Mucosa of stomach (tissue), 1 donor: ENCODE results near the gene C1QTNF8.

ENCODE experiments used
- H3K27me3 ChIP-seq: one replicate; pipeline ENCODE4 v1.7.0; 2013; ENCODE audit warnings: mild to moderate bottlenecking, low read length; ENCODE audit not compliant: control insufficient read depth, insufficient read depth
- H3K36me3 ChIP-seq: one replicate; pipeline ENCODE4 v1.7.0; 2013; ENCODE audit warnings: low read length; ENCODE audit not compliant: control insufficient read depth, insufficient read depth
- H3K4me1 ChIP-seq: one replicate; pipeline ENCODE4 v1.7.0; 2013; ENCODE audit warnings: mild to moderate bottlenecking, low read length; ENCODE audit not compliant: control insufficient read depth, insufficient read depth
- H3K4me3 ChIP-seq: one replicate; pipeline ENCODE4 v1.7.0; 2013; ENCODE audit warnings: low read length
- H3K9ac ChIP-seq: one replicate; pipeline ENCODE4 v1.7.0; 2013; ENCODE audit warnings: mild to moderate bottlenecking, low read length, moderate library complexity
- H3K9me3 ChIP-seq: one replicate; pipeline ENCODE4 v1.7.0; 2013; ENCODE audit warnings: mild to moderate bottlenecking, low read length, moderate library complexity; ENCODE audit not compliant: control insufficient read depth
- donor health status: Pancreatic carcinoma.

Gene C1QTNF8

DNA sequence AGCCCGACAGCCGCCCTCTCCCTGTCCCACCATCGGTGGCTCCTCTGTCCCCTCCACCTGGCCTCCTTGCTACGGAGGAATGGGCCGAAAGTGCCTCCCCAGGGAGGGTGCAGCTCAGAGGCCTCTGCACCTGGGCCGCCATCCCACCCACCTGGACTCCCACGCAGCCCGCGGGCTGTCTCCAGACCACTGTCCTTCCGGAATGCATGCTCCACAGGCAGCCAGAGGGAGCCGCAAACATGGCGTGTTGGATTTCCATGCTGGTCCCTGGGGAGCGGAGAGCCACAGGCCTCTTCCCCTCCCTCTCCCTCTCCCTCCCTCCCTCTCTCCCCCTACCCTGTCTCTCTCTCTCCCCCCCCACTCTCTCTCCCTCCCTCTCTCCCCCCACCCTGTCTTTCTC lies 20.5 kb downstream of the C1QTNF8 start:
- H3K27me3 ChIP-seq: peaks cover 72% of the 10 kb centered on the region
- H3K36me3 ChIP-seq: no peaks in the 10 kb centered on the region
- H3K9me3 ChIP-seq: no peaks in the 10 kb centered on the region
- H3K9ac ChIP-seq: no peak overlapping the region
- H3K4me1 ChIP-seq: peaks cover 22% of the 10 kb centered on the region
- no peak overlapping the region for H3K4me3 ChIP-seq

DNA sequence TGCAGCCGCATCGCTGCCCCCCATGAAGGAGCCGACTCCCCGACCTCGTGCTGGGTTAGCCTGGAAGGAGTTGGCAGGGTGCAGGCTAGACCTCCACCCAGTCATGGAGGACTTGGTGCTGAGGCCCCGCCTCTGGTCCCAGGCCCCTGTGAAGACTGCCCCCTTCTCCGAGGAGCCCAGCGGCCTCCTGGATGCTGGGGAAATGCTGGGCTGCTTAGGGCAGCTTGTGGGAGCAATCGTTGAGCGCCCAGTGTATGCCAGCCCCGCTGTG lies 21.7 kb downstream of the C1QTNF8 start:
- H3K9ac ChIP-seq: no peak overlapping the region
- no peaks in the 10 kb centered on the region for H3K9me3 ChIP-seq
- peaks cover 76% of the 10 kb centered on the region for H3K27me3 ChIP-seq
- H3K4me1 ChIP-seq: peaks cover 20% of the 10 kb centered on the region
- no peaks in the 10 kb centered on the region for H3K36me3 ChIP-seq
- H3K4me3 ChIP-seq: no peak overlapping the region

DNA sequence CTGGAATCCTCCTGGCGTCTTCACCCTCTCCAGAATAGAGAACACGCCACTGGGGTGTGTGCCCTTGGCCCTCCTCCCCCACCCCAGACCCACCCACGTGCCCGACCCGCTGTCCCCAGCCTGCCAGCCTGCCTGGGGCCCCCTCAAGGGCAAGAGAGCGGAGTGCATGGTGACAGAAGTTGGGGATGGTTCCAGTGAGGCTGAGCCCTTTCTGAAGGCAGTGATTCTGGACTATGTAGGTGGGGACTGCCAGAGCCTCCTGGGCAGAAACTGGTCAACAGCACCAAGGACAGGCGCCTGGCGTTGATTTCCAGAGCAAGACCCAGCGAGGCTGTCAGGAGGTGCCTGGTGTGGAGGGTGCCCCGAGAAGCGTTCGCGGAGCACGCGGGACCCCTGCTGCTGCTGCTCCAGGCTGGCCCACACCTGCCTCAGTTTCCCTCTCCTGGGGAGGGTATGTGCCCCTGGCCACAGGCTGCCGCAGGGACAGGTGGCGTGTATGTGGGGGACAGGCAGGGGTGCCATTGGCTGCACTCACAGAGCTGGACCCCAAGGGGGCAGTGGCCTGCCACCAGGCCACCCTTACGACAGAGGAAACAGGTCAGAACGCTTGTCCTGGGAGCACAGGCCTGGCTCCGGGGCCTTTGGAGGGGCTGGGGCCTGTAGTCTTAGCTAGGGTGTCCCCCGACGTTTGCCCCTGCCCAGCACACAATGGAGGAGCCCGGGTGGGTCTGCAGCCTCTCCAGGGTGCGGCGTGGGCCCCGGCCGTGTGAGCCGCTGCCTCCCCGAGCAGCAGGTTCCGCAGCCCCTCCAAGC lies 22.3 kb downstream of the C1QTNF8 start:
- peaks cover 82% of the 10 kb centered on the region for H3K27me3 ChIP-seq
- no peak overlapping the region for H3K9ac ChIP-seq
- H3K4me1 ChIP-seq: peaks cover 15% of the 10 kb centered on the region
- no peaks in the 10 kb centered on the region for H3K9me3 ChIP-seq
- H3K4me3 ChIP-seq: no peak overlapping the region
- H3K36me3 ChIP-seq: no peaks in the 10 kb centered on the region

DNA sequence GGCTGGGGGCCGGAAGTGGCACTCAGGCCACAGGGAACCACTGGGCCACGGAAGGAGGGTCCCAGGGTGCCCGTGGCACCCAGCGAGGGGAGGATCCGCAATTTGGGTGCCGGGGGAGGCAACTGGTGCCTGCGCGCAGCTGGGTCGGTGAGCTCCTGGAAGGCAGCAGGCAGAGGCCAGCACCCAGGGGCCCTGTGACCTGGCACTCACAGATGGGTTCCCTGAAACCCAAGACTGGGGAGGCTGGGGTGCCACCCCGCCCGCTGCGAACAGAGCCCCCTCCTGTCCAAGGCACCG lies 22.8 kb downstream of the C1QTNF8 start:
- H3K36me3 ChIP-seq: no peaks in the 10 kb centered on the region
- no peak overlapping the region for H3K4me3 ChIP-seq
- peaks cover 84% of the 10 kb centered on the region for H3K27me3 ChIP-seq
- no peaks in the 10 kb centered on the region for H3K9me3 ChIP-seq
- H3K4me1 ChIP-seq: peaks cover 9% of the 10 kb centered on the region
- H3K9ac ChIP-seq: no peak overlapping the region

DNA sequence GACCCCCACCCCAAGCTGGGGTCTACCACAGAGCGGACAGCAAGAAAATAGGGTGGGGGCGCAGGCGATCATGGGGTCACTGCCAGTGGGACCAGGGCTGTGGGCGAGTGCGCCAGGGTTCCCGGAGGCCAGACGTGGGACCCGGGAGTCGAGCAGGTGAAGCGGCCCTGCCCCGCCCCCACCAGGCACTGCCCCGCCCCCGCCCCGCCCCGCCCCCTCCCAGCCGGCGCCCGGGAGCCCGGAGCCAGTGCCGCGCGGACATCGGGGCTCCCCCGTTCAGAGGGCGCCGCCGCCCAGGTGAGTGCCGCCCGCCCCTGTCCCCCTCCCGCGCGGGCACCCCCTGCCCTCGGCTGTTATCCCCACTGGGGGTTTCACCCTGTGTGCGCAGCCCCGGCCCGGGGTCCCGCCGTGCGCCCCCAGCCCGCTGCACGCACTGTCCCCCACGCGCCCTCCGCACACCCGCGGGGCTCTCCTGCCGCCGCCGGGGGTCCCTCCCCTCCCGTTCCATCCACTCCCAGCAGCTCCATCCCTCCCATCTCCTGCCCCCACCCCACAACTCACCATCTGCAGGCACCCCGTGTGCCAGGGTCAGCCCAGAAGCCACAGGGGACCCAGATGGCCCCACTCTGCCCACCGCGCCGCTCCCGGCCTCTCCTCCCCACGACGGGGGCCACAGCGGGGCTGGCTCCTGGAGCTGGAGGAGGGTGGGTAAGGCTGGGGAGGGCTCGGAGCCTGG lies 23.4 kb downstream of the C1QTNF8 start, which contains the start of gene SSTR5:
Gene SSTR5, plus strand, starts transcription at position 222 of the 736 bp plus-strand sequence. CDS start 6,122 bp downstream, outside the sequence.
- H3K27me3 ChIP-seq: peaks cover 84% of the 10 kb centered on the region
- H3K4me1 ChIP-seq: peaks cover 6% of the 10 kb centered on the region
- H3K4me3 ChIP-seq: no peak within 1 kb of the TSS
- no peak within 1 kb of the TSS for H3K9ac ChIP-seq
- H3K36me3 ChIP-seq: no peaks in the 10 kb centered on the region
- H3K9me3 ChIP-seq: no peaks in the 10 kb centered on the region

DNA sequence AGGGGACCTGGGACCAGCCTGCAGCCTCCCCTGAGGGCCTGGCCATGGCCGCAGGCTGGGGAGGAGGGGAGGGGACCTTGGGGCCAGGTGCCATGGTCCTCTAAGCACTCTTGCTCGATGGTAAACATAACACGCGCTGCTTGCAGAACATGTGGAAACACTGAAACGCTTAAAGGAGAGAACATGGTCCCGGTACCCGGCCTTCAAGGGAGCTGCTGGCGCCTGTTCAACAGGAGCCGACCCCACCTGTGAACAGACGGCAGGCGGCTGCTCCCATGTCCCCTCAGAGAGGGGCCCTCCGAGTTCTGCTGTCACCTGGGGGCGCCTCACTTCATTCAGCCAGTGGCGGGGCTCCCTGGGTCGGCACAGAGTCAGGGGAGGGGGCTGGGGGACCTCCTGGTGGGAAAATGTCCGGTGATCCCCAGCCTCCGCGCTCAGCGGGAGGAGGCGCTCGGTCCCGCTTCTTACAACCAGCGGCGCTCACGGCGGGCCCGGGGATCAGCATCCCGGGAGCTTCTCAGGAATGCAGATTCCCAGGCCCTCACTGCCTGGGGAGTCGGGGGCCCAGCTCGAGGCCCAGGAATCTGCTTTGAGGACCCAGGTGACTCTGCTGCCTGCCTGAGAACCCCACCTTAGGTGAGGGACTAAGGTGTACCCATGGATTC lies 24.4 kb downstream of the C1QTNF8 start:
- H3K4me3 ChIP-seq: no peak overlapping the region
- H3K27me3 ChIP-seq: peaks cover 85% of the 10 kb centered on the region
- H3K4me1 ChIP-seq: no peaks in the 10 kb centered on the region
- no peak overlapping the region for H3K9ac ChIP-seq
- no peaks in the 10 kb centered on the region for H3K9me3 ChIP-seq
- no peaks in the 10 kb centered on the region for H3K36me3 ChIP-seq

DNA sequence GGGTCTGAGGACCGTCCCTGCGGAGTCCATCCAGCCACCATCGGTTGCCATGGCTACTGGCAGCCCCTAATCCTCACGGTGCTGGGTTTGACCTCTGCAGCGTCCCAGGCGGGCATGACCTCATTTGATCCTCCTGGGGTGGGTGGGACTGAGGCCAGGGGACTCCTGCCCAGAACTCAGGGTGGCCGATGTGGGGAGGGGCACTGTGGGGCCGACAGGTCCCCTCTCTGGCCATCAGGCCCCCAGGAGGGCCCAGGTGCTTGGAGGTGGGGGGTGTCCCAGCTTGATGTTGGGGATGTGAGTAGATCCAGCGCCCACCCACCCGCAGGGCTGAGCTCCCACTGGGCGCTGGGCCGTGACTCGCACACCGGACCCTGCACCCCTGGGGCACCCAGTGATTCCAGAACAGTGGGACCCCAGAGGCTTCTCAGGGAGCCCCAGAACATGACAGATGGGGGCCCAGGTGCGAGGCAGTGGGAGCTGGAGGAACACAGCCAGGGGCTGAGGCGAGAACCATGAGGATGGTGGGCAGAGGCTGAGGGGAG lies 25.1 kb downstream of the C1QTNF8 start:
- Histone ChIP-seq H3K4me3 (no peak overlapping the region), H3K27me3 (peaks cover 88% of the 10 kb centered on the region), H3K9ac (no peak overlapping the region), H3K4me1 (no peaks in the 10 kb centered on the region), H3K36me3 (no peaks in the 10 kb centered on the region), H3K9me3 (no peaks in the 10 kb centered on the region)

DNA sequence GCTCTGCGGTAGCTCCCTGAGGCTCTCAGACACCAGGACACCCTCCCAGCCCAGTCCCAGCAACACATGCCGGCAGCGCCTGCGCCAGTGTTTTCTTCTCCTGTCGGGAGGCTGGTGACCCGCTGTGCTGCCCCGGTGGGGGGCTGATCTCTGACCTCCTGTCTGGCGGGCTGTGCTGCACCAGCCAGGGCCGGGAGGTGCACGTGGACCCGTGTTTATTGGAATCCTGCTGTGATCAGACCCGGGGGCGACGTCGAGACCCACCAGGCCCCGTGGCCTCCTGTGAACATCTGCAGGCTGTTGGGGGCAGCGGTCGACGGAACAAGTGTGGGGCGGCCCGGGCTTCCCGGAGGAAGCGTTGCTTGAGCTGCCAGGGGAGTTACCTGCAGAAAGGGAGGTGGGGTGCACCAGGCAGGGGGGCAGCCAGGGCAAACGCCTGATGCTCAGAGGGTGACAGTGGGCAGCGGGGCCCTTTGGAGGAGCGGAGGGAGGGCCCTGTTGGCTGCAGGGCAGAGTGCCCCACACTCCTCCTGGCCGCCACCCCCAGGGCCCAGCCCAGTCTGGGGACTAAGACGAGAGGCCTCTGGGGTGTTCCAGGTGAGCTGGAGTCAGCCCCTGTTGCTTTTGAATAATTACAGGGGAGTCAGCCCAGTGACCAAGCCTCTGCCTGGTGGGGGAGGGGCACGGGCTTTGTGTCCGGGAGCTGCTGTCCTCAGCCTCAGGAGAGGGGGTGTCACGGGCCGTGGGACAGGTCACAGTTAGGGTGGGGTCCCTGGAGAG lies 25.8 kb downstream of the C1QTNF8 start:
- no peak overlapping the region for H3K9ac ChIP-seq
- no peaks in the 10 kb centered on the region for H3K4me1 ChIP-seq
- no peak overlapping the region for H3K4me3 ChIP-seq
- no peaks in the 10 kb centered on the region for H3K36me3 ChIP-seq
- H3K27me3 ChIP-seq: peaks cover 92% of the 10 kb centered on the region
- H3K9me3 ChIP-seq: no peaks in the 10 kb centered on the region

DNA sequence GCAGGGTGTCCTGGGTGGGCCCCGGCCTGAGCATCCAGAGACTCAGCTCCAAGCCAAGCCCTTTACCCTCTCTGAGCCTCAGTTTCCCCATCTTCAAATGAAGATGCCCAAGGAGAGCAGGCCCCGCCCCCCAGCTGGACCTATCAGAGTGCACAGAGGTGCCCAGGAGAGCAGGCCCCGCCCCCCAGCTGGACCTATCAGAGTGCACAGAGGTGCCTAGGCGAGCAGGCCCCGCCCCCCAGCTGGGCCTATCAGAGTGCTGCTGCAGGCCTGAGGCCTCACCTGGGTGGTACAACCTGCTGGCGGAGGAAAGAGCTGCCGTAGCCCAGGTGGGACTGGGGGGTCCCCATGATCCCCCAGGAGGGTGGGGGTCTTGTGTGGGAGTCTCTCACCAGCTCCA lies 26.9 kb downstream of the C1QTNF8 start:
- H3K9me3 ChIP-seq: no peaks in the 10 kb centered on the region
- H3K4me3 ChIP-seq: no peak overlapping the region
- H3K36me3 ChIP-seq: no peaks in the 10 kb centered on the region
- peaks cover 88% of the 10 kb centered on the region for H3K27me3 ChIP-seq
- no peaks in the 10 kb centered on the region for H3K4me1 ChIP-seq
- no peak overlapping the region for H3K9ac ChIP-seq

DNA sequence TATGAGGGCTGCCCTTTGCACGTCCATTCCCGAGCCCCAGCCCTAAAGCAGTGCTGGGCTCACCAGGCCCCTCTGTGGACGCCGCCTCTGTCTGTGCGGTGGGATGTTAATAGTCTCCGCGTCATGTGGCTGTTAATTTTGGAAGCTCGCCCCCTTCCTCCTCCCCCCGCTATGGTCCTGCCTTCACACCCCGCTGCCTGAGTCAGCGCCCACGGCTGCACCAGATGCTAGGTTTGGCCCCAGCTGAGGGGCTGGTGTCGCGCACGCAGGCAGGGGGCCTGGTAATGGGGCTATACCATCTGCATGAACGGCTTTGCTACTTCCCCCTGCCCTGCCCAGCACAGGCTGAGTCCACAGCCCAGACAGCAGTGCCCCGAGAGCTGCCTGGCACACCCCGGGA lies 27.6 kb downstream of the C1QTNF8 start:
- peaks cover 81% of the 10 kb centered on the region for H3K27me3 ChIP-seq

DNA sequence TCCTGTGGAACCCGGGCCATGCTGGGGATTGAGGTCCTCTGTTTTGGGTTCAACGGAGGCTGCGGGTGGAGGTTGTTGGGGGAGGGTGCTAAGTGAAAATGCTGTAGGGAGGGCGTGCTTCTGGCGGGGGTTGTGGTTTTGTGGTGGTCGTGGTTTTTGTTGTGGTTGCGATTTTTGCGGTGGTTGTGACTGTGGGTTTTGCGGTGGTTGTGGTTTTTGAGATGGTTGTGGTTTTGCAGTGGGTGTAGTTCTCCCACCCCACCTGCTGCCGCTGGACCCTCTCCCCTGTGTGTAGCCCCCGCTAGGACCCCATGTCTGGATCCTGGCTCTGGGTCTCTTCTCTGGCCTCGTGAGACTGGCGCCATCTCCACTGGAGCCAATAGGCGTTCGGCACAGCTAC lies 28.4 kb downstream of the C1QTNF8 start:
- peaks cover 75% of the 10 kb centered on the region for H3K27me3 ChIP-seq
- no peaks in the 10 kb centered on the region for H3K4me1 ChIP-seq
- H3K4me3 ChIP-seq: no peak overlapping the region
- no peaks in the 10 kb centered on the region for H3K9me3 ChIP-seq
- H3K36me3 ChIP-seq: no peaks in the 10 kb centered on the region
- no peak overlapping the region for H3K9ac ChIP-seq

More for the DNA sequence above, 27.6 kb downstream of the C1QTNF8 start:
- H3K9ac ChIP-seq: no peak overlapping the region
- H3K36me3 ChIP-seq: no peaks in the 10 kb centered on the region
- no peaks in the 10 kb centered on the region for H3K4me1 ChIP-seq
- H3K4me3 ChIP-seq: no peak overlapping the region
- H3K9me3 ChIP-seq: no peaks in the 10 kb centered on the region
